Measurements from ENCODE around the gene BCL2L11.

Gene BCL2L11

DNA sequence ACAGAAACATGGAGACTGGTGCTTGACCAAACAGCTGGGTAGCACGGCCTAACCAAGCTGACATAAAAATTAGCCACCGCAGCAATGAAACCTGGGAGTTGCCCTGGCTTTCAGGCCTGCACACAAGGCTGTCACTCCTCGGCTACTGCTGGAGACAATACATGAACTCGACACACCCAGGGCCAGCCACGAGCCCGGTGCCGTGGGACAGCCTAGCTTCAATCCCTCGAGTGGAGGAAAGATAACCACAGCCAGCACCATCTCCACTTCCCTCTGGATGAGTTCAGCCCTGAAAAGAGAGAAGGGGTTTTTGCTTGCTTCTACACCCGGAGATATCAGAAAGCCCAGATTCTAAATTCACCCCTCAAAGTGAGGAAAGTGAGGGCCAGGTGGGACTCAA, 78.0 kb downstream of the BCL2L11 start:
- DNase-seq: no peak

GRCh38 chr2:111199840-111200239, 79.1 kb downstream of the BCL2L11 start:
- no peak for DNase-seq

DNA sequence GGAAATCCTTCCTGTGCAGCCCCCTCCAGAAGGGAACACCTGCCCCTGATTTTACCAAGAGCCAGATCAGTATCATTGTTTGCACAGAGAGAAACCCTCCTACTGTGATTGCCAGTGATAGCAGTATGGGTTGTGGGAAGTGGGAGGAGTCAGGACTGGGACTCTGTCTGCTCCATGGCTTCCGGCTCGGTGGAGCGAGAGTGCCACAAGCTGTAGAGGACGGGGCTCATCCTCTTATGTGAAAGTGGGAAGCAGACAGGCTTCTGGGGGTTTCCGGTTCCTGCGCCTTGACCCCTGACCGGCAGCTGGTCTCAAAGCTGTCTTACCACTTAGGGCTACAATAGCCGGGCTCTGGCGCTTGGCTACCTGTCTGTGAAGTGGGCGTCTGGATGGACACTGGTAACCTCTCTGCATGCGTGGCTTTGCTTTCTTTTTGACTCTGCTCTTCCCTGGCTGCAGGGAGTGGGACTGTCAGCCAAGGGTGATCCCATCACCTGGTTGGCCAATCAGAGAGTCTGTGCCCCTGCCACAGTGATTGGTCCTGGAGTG, 79.7 kb downstream of the BCL2L11 start:
- no peak for DNase-seq

- DNase-seq: no peak
These were observed 80.5 kb downstream of the BCL2L11 start for GRCh38 chr2:111201214-111201613.

DNA sequence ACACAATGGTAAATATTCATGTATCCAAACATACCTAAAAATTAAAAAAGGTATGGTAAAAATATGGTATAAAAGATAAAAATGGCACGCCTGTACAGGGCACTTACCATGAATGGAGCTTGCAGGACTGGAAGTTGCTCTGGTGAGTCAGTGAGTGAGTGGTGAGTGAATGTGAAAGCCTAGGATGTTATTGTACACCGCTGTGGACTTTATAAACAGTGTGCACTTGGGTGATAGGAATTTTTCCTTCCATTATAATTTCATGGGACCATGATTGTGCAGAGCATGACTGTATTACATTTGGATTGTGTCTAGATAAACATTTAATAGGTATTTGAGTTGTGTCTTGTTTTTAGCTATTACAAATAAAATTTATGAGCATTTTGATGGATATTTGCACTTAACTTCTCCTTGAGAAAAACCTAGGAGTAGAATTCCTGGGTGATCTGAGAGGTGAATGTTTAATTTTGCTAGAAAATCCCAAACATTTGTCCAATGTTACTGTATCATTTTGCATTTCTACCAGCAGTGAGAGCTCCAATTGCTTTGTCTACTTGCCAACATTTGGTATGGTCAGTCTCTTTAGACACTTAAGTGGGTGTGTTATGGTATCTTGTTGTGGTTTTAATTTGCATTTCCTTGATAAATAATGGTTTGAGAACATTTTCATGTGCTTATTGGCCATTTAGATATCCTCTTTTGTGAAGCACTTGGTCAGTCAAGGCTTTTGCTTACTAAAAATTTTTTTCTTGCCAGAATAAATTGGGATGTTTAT, 81.7 kb downstream of the BCL2L11 start:
- DNase-seq: no peak

DNA sequence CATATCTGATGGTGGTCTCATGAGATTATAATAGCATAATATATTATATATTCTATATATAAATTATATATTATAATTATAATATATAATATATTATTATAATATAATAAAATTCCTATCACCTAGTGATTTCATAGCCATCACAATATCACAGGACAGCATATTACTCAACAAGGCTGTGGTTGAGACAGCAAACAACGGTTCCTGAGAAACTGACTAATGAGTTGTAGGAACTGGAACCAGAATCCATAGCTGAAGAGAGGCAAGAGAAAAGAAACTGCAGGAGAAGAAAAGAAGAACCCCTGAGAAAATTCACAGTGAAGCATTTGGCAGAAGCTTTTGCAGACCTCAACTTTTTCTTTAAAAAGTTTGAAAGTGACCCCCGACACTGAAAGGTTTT, 84.0 kb downstream of the BCL2L11 start:
- DNase-seq: no peak

GRCh38 chr2:111205774-111206173, 85.1 kb downstream of the BCL2L11 start:
- no peak for DNase-seq

GRCh38 chr2:111207851-111208250, 87.1 kb downstream of the BCL2L11 start:
- DNase-seq: no peak

GRCh38 chr2:111208639-111209038, 87.9 kb downstream of the BCL2L11 start:
- no peak for DNase-seq

GRCh38 chr2:111209045-111209514, 88.4 kb downstream of the BCL2L11 start:
- no peak for DNase-seq

DNA sequence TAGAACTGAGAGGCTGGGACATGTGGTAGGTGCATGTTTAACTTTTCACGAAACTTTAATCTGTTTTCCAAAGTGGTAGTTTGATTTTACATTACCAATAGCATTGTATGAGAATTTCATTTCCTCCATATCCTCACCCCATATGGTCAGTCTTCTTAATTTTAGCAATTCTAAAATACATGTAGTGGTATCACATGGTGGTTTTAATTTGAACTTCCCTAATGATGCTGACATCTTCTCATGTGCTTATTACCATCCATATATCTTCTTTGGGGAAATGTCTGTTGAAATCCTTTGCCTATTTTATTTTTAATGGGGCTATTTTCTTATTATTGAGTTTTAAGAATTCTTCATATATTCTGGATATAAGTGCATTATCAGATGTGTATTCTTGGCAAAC, 89.3 kb downstream of the BCL2L11 start:
- DNase-seq: no peak

DNA sequence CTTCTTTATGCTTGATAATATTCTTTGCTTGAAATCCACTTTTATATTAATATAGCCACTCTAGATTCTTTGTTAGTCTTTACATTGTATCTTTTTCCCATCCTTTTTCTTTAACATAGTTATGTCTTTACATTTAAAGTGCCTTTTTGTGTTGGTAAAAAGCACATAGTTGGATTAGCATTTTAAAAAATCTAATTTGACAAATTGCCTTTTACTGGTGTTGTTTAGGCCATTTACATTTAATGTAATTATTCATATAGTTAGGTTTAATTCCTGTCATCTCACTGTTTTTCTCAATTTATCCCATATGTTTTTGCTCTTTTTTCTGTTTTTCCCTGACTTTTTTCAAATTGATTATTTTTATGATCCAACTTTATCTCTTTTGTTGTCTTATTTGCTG, 93.2 kb downstream of the BCL2L11 start:
- no peak for DNase-seq

- no peak for DNase-seq
These were observed 96.3 kb downstream of the BCL2L11 start for GRCh38 chr2:111216811-111217652.
